Stomach smooth muscle (tissue), 2 donors: Measurements from ENCODE around the gene KCNH5.
A peak's percentile ranks its signal among the peaks of the same experiment; 100 is the strongest.

Experiments used
- H3K27ac ChIP-seq: one replicate; pipeline ENCODE4 v1.7.0; 2013; ENCODE audit warnings: mild to moderate bottlenecking, low read length, inconsistent platforms
- H3K27me3 ChIP-seq, 2 donors: one replicate each; pipeline ENCODE4 v1.7.0; 2013; ENCODE audit warnings: low read length in 2 of 2; ENCODE audit not compliant: insufficient read depth in 2 of 2, control insufficient read depth in 1 of 2
- H3K36me3 ChIP-seq, 2 donors: one replicate each; pipeline ENCODE4 v1.7.0; 2013; ENCODE audit warnings: low read length in 2 of 2; ENCODE audit not compliant: control insufficient read depth in 2 of 2, insufficient read depth in 2 of 2
- H3K4me1 ChIP-seq: one replicate; pipeline ENCODE4 v1.7.0; 2013; ENCODE audit warnings: low read length; ENCODE audit not compliant: control insufficient read depth, insufficient read depth
- H3K4me3 ChIP-seq, 2 donors: one replicate each; pipeline ENCODE4 v1.7.0; 2013; ENCODE audit warnings: low read length in 2 of 2
- H3K9ac ChIP-seq, 2 donors: one replicate each; pipeline ENCODE4 v1.7.0; 2013; ENCODE audit warnings: low read length in 2 of 2, mild to moderate bottlenecking in 1 of 2
- H3K9me3 ChIP-seq, 2 donors: one replicate each; pipeline ENCODE4 v1.7.0; 2013; ENCODE audit warnings: low read length in 2 of 2; ENCODE audit not compliant: control insufficient read depth in 2 of 2
- donor health status: healthy.
- donor health status: Pancreatic carcinoma.

The KCNH5 gene

GRCh38 chr14:63045234-63045611 is at the start of gene KCNH5:
Gene KCNH5 (minus strand): TSS chr14:63045458. CDS start chr14:63045186, 272 bp downstream.
- Histone ChIP-seq H3K36me3 (no peaks in the 10 kb centered on the region), H3K9me3 (no peaks in the 10 kb centered on the region), H3K27me3 (peaks cover 31 to 51% of the 10 kb centered on the region in 2 donors), H3K27ac (no peak within 1 kb of the TSS), H3K4me1 (peaks cover 12% of the 10 kb centered on the region), H3K9ac (no peak within 1 kb of the TSS), H3K4me3 (peak within 1 kb of the TSS; percentile 25 to 66)

GRCh38 chr14:63091394-63091996 is 46.2 kb upstream of the KCNH5 start:
- Histone ChIP-seq H3K4me1 (no peaks in the 10 kb centered on the region), H3K9me3 (peaks cover 0 to 3% of the 10 kb centered on the region in 2 donors), H3K27ac (no peak overlapping the region), H3K27me3 (no peaks in the 10 kb centered on the region), H3K36me3 (no peaks in the 10 kb centered on the region), H3K9ac (no peak overlapping the region), H3K4me3 (no peak overlapping the region)

- no peak overlapping the region for H3K27ac ChIP-seq
- H3K27me3 ChIP-seq, result no peaks in the 10 kb centered on the region
- H3K4me1 ChIP-seq, result no peaks in the 10 kb centered on the region
- H3K9me3 ChIP-seq, result peaks cover 0 to 3% of the 10 kb centered on the region in 2 donors
- no peaks in the 10 kb centered on the region for H3K36me3 ChIP-seq
- H3K9ac ChIP-seq, result no peak overlapping the region
- H3K4me3 ChIP-seq, result no peak overlapping the region
Measured at GRCh38 chr14:63088865-63089264, 43.6 kb upstream of the KCNH5 start.

- H3K27ac ChIP-seq, result no peak overlapping the region
- no peak overlapping the region for H3K4me3 ChIP-seq
- H3K27me3 ChIP-seq, result no peaks in the 10 kb centered on the region
- H3K4me1 ChIP-seq, result no peaks in the 10 kb centered on the region
- no peaks in the 10 kb centered on the region for H3K36me3 ChIP-seq
- no peak overlapping the region for H3K9ac ChIP-seq
- H3K9me3 ChIP-seq, result no peaks in the 10 kb centered on the region
Measured at GRCh38 chr14:63078569-63078968, 33.3 kb upstream of the KCNH5 start.

- Histone ChIP-seq H3K27ac (no peak overlapping the region), H3K27me3 (no peaks in the 10 kb centered on the region), H3K36me3 (no peaks in the 10 kb centered on the region), H3K4me1 (no peaks in the 10 kb centered on the region), H3K9ac (no peak overlapping the region), H3K4me3 (no peak overlapping the region), H3K9me3 (no peaks in the 10 kb centered on the region)
Measured at GRCh38 chr14:63076488-63076887, 31.2 kb upstream of the KCNH5 start.

GRCh38 chr14:63055631-63056030 is 10.4 kb upstream of the KCNH5 start:
- Histone ChIP-seq H3K36me3 (no peaks in the 10 kb centered on the region), H3K4me3 (no peak overlapping the region), H3K27ac (no peak overlapping the region), H3K4me1 (no peaks in the 10 kb centered on the region), H3K27me3 (peaks cover 0 to 3% of the 10 kb centered on the region in 2 donors), H3K9me3 (peaks cover 0 to 6% of the 10 kb centered on the region in 2 donors), H3K9ac (no peak overlapping the region)

GRCh38 chr14:63051992-63052391 is 6.7 kb upstream of the KCNH5 start:
- Histone ChIP-seq H3K4me3 (no peak overlapping the region), H3K27ac (no peak overlapping the region), H3K9ac (no peak overlapping the region), H3K4me1 (no peaks in the 10 kb centered on the region), H3K36me3 (no peaks in the 10 kb centered on the region), H3K9me3 (peaks cover 0 to 1% of the 10 kb centered on the region in 2 donors), H3K27me3 (peaks cover 6 to 7% of the 10 kb centered on the region in 2 donors)

GRCh38 chr14:63051301-63051700 is 6.0 kb upstream of the KCNH5 start:
- Histone ChIP-seq H3K4me3 (no peak overlapping the region), H3K9ac (no peak overlapping the region), H3K4me1 (no peaks in the 10 kb centered on the region), H3K27ac (no peak overlapping the region), H3K9me3 (no peaks in the 10 kb centered on the region), H3K36me3 (no peaks in the 10 kb centered on the region), H3K27me3 (peaks cover 12 to 13% of the 10 kb centered on the region in 2 donors)

GRCh38 chr14:63050694-63051093 is 5.4 kb upstream of the KCNH5 start:
- Histone ChIP-seq H3K4me1 (peaks cover 6% of the 10 kb centered on the region), H3K27ac (no peak overlapping the region), H3K9me3 (no peaks in the 10 kb centered on the region), H3K9ac (no peak overlapping the region), H3K4me3 (no peak overlapping the region), H3K36me3 (no peaks in the 10 kb centered on the region), H3K27me3 (peaks cover 17 to 18% of the 10 kb centered on the region in 2 donors)

GRCh38 chr14:63046339-63047268 is 1.3 kb upstream of the KCNH5 start:
- no peak overlapping the region for H3K4me3 ChIP-seq
- peaks cover 29 to 51% of the 10 kb centered on the region in 2 donors for H3K27me3 ChIP-seq
- no peaks in the 10 kb centered on the region for H3K36me3 ChIP-seq
- no peaks in the 10 kb centered on the region for H3K9me3 ChIP-seq
- no peak overlapping the region for H3K27ac ChIP-seq
- no peak overlapping the region for H3K9ac ChIP-seq
- H3K4me1 ChIP-seq, result peaks cover 12% of the 10 kb centered on the region
